T-helper 1 cell (primary cell): Measurements from ENCODE around the gene TRIM22.

Experiments
- DNase-seq, 5 donors: peaks; one replicate each; pipeline ENCODE4 v3.0.0-alpha.2; 2012 to 2020

Gene TRIM22

DNA sequence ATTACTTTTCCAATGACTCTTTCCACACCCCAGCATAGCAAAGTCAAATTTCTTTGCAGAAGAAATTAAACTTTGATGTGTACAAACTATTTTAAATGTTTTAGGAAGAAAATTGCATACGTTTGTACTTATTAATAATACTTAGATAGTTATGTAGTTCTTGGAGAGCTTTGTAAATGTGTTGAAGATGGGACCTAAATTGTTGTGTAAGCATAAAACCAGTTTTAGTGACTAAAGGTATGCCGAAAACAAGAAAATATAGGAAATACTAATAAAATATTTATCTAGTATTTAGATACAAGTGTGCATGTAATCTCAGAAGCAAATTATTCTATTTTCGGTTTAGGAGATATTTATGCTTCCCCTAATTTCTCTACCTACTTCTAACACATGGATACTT is 60.2 kb downstream of the TRIM22 start:
- DNase-seq, result no peak

DNA sequence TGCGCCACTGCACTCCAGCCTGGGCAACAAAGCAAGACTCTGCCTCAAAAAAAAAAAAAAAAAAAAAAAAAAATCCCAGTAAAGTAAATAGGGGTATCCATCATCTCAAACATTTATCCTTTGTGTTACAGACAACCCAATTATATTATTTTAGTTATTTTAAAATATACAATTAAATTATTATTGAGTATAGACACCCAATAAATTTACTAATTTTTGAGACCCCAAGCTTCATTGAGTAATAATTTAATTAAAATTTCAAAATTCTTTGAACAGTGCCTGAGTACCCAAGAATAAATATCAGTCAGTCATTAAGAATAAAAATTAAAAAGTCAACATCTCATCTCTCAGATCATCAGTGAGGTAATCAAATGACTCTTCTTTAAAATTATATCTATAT is 64.4 kb downstream of the TRIM22 start, which contains the start of gene OR52N4:
Gene OR52N4, plus strand, starts transcription at position 301 of the 400 bp plus-strand sequence. CDS start 498 bp downstream, outside the sequence.
- DNase-seq, result no peak
